ACHN (cell line): Measurements from ENCODE around the gene ACOT11.
A peak's percentile ranks its signal among the peaks of the same experiment; 100 is the strongest.
"Not testable (repeated sequence)": the region's sequence is repeated elsewhere in the genome, so short reads cannot be mapped to it uniquely, and the experiment has no call there.

ENCODE experiments used
- DNase-seq: peaks from one replicate; pipeline ENCODE4 v3.0.0-alpha.2; 2015
- in situ Hi-C: cut with HindIII; loops from 2 replicates; pipeline ENCODE4 v1.10.0; 2017; ENCODE audit warnings: low sequenced_read_pairs, low pct_ligation_motif_present, low pct_unique_long_range_greater_than_20kb

The ACOT11 gene

GRCh38 chr1:54528613-54529012 is 19.4 kb upstream of the ACOT11 start:
- in situ Hi-C loops: no loop called here
- DNase-seq: no peak

DNA sequence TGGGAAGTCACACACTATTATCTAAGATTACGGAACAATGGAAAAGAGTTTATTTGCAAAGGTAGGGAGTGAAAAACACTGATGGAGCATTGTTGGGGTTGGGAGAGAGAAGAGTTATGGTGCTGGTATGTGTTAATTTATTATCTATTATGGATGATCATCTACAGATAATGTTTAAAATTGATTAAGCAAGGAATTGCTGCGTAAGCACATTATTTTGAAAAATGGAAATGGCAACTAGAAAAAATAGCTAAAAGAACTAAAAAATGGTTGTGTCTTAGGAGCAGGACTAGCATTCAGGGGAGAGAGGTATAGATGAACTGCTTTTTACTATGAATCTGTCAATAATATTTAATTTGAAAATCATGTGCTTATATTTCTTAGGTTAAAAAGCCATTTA is 16.0 kb upstream of the ACOT11 start:
- no peak for DNase-seq
- in situ Hi-C loops: no loop called here

DNA sequence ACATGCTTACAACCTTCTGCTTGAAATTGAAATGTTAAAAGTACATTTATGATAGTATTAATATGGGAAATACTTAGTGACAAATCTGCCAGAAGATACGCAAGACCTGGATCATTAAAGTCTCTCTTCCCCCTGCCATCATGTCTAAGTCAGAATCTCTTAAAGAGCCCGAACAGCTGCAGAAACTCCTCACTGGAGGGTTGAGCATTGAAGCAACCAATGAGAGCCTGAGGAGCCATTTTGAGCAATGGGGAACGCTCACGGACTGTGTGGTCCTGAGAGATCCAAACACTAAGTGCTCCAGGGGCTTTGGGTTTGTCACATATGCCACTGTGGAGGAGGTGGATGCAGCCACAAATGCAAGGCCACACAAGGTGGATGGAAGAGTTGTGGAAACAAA is 11.4 kb upstream of the ACOT11 start:
- DNase-seq, in situ Hi-C loops: not testable (repeated sequence)

DNA sequence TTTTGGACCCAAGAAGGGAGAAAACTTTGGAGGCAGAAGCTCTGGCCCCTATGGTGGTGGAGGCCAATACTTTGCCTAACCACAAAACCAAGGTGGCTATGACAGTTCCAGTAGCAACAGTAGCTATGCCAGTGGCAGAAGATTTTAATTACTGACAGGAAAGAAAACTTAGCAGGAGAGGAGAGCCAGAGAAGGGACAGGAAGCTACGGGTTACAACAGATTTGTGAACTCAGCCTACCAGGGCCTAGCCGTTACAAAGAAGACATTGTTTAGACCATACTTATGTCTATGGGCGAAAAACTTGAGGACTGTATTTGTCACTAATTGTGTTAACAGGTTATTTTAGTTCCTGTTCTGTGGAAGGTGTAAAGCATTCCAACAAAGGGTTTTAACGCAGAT is 10.4 kb upstream of the ACOT11 start:
- in situ Hi-C loops: no loop called here
- DNase-seq: no peak

DNA sequence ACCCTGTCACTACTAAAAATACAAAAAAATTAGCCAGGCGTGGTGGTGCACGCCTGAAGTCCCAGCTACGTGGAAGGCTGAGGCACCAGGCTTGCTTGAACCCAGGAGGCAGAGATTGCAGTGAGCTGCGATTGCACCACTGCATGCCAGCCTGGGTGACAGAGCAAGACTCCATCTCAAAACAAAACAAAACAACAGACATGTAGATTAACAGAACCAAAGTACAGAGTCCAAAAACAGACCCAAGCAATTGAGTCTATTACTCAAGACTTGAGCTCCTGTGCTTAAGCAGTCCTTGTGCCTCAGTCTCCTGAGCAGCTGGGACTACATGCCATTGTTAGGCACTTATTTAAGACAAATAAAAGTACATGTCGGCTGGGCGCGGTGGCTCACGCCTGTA is 9.5 kb upstream of the ACOT11 start:
- in situ Hi-C loops: no loop called here
- no peak for DNase-seq

GRCh38 chr1:54540582-54541295 is 7.3 kb upstream of the ACOT11 start:
- in situ Hi-C loops: no loop called here
- DNase-seq: no peak

GRCh38 chr1:54542120-54542961 is 5.7 kb upstream of the ACOT11 start:
- DNase-seq: peak; percentile 72

GRCh38 chr1:54542962-54543539 is 5.0 kb upstream of the ACOT11 start:
- in situ Hi-C loops: no loop called here
- DNase-seq: no peak

More at GRCh38 chr1:54542120-54542961, 5.7 kb upstream of the ACOT11 start:
- in situ Hi-C loops: no loop called here

DNA sequence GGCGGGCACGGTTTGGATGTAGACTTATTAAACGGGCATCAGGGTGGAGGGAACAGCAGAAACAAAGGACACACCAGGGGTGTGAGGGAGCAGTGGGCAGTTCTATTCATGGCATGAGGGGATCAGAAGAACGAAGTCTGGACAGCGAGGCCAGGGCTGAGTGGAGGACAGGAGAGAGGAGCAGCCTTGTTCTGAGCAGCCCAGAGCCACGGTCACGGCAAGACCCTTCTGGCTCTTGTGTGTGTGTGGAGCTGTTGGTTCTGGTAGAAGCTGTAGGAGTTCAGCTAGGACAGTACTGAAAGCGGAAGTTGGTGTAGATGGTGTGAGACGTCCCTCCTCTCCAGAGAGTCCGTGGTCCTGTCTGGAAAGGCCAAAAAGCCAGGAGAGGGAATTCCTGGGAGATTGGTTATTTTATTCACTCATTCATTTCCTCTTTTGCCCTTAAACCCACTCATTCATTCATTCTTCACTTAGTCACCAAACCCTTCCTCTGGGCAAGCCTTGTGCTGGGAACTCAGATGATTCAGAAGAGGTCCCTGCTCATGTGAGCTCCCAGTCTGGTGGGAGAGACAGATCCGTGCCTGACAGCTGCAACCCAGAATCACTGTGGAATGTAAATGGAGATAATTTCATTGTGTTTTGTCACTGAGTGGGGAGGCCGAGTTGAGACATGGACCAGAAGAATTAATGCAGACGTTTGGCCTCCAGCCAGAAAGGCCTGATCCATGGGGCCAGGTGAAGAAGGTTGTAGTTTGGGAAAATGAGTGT is 4.1 kb upstream of the ACOT11 start:
- no peak for DNase-seq
- in situ Hi-C loops: no loop called here

GRCh38 chr1:54545916-54546635 is 2.0 kb upstream of the ACOT11 start:
- in situ Hi-C loops: no loop called here
- no peak for DNase-seq

- no peak for DNase-seq
- in situ Hi-C loops: no loop called here
Observed at GRCh38 chr1:54546651-54547401, 1.2 kb upstream of the ACOT11 start.

DNA sequence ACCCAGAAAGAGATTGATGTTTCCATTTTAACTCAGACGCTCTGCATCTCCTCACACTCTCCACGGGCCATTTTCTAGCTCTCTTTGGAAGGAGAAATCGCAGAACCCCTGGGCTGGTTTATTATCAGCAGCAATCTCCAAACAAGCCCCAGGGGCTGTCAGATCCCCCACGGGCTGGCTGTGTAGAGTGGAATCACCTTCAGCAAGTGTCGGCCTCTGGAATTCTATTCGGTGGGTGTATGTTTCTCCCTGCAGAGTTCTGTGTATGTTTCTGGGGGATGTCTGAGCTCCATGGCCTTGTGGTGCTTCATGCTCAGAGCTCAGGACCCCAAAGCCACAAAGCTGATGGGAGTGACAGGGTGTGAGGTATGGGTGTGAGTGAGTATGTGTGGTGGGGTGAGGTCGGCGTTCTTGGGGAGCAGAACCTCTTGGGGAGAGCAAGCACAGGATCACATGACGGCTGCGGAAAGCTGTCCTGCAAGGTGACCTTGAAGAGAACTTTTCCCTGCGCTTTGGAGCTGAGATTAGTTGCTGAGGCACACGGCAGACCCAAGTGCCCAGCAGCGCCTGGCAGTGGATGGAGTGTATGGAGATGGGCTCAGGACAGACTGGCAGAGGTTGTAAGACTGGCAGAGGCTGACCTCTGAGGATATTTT is 489 bp downstream of the ACOT11 start:
- in situ Hi-C loops: no loop called here
- DNase-seq: no peak

GRCh38 chr1:54549181-54549924 is 1.3 kb downstream of the ACOT11 start:
- DNase-seq: no peak
- in situ Hi-C loops: no loop called here

DNA sequence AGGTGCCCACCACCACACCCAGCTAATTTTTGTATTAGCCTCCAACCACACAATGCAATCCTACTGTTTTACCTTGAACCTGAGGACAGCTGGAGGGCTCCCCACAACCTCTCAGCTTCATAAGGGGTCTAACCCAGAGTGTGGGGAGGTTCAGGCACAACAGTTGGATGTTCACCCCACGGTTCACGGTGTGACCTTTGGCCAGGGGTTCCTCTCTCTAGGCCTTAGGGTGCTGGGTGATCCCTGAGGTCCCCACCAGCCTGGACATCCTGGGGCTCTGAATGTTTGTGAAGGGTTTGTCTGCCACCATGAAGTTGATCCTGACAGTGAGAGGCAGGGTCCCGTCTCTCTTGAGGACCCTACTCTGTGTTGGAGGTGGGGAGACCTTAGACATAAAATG is 3.9 kb downstream of the ACOT11 start:
- in situ Hi-C loops: no loop called here
- no peak for DNase-seq

GRCh38 chr1:54553602-54554313 is 5.7 kb downstream of the ACOT11 start:
- in situ Hi-C loops: no loop called here
- DNase-seq: no peak

DNA sequence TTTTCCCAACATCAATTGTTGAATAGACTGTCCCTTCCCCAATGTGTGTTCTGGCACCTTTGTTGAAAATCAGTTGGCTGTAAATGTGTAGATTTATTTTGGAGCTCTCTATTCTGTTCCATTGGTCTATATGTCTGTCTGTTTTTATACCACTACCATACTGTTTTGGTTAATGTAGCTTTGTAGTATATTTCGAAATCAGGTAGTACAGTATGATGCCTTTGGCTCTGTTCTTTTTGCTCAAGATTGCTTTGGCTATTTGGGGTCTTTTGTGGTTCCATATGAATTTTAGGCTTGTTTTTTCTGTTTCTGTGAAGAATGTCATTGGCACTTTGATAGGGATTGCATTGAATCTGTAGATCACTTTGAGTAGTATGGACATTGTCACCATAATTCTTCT is 8.1 kb downstream of the ACOT11 start:
- in situ Hi-C loops: no loop called here

More for the DNA sequence above, 8.1 kb downstream of the ACOT11 start:
- no peak for DNase-seq
